ENCODE results near the gene SLC4A7. TPM values are rescaled to one million over a fixed set of nuclear protein-coding genes. Genes with fewer than 3 reads are reported as not detected.
"Not testable (repeated sequence)": the region's sequence is repeated elsewhere in the genome, so short reads cannot be mapped to it uniquely, and the experiment has no call there.

SLC4A7 gene
- total and polyA plus RNA-seq, 2 experiments from 2014 or later, result 8.0 to 54.8 TPM

DNA sequence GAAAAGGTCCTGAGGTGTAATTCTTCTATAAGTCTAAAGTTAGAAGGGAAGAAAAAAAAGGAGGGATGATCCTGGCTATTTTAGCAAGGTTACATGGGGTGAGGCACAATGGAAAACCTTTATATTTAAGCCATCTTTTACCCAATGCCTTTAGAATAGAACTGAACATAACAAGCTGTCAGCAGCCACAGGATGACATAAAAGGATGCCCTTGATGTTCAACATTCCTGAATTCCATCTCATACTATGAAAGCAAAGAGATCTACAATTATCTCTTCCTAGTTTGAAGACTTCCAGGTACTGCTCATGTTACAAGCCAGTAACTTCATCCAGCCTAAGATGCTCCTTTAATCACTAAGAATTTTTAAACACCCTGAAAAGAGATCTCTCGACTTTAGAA lies 141.9 kb downstream of the SLC4A7 start:
- H3K27ac ChIP-seq, result no peak overlapping the region
- H3K4me3 ChIP-seq, result no peak overlapping the region
- TF ChIP-seq, protein P1, sequence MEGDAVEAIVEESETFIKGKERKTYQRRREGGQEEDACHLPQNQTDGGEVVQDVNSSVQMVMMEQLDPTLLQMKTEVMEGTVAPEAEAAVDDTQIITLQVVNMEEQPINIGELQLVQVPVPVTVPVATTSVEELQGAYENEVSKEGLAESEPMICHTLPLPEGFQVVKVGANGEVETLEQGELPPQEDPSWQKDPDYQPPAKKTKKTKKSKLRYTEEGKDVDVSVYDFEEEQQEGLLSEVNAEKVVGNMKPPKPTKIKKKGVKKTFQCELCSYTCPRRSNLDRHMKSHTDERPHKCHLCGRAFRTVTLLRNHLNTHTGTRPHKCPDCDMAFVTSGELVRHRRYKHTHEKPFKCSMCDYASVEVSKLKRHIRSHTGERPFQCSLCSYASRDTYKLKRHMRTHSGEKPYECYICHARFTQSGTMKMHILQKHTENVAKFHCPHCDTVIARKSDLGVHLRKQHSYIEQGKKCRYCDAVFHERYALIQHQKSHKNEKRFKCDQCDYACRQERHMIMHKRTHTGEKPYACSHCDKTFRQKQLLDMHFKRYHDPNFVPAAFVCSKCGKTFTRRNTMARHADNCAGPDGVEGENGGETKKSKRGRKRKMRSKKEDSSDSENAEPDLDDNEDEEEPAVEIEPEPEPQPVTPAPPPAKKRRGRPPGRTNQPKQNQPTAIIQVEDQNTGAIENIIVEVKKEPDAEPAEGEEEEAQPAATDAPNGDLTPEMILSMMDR (IDR thresholded peaks at IDR 0.05; ENCODE audit: low read depth, low read length), result no peak
- H3K27me3 ChIP-seq, result no peaks in the 10 kb centered on the region
- no peaks in the 10 kb centered on the region for H3K36me3 ChIP-seq
- H3K4me1 ChIP-seq (ENCODE audit: low read depth), result peaks cover 10% of the 10 kb centered on the region
- DNase-seq (ENCODE audit: low read depth in 1 of 2, low spot score in 1 of 2), result no peak
- no peaks in the 10 kb centered on the region for H3K9me3 ChIP-seq (ENCODE audit: low read depth)

GRCh38 chr3:27340534-27340933 lies 143.7 kb downstream of the SLC4A7 start:
- H3K9me3 ChIP-seq (ENCODE audit: low read depth), result no peaks in the 10 kb centered on the region
- peaks cover 6% of the 10 kb centered on the region for H3K4me1 ChIP-seq (ENCODE audit: low read depth)
- no peak overlapping the region for H3K4me3 ChIP-seq
- no peak for DNase-seq (ENCODE audit: low read depth in 1 of 2, low spot score in 1 of 2)
- no peak overlapping the region for H3K27ac ChIP-seq
- TF ChIP-seq, protein P1 (IDR thresholded peaks at IDR 0.05; ENCODE audit: low read depth, low read length), result no peak
- no peaks in the 10 kb centered on the region for H3K27me3 ChIP-seq
- no peaks in the 10 kb centered on the region for H3K36me3 ChIP-seq

GRCh38 chr3:27335571-27335970 lies 148.6 kb downstream of the SLC4A7 start:
- Histone ChIP-seq H3K4me1 (ENCODE audit: low read depth) (no peaks in the 10 kb centered on the region), H3K36me3 (no peaks in the 10 kb centered on the region), H3K4me3 (no peak overlapping the region), H3K9me3 (ENCODE audit: low read depth) (no peaks in the 10 kb centered on the region), H3K27me3 (no peaks in the 10 kb centered on the region), H3K27ac (no peak overlapping the region)
- DNase-seq (ENCODE audit: low read depth in 1 of 2, low spot score in 1 of 2), result no peak
- TF ChIP-seq, protein P1 (IDR thresholded peaks at IDR 0.05; ENCODE audit: low read depth, low read length), result no peak

DNA sequence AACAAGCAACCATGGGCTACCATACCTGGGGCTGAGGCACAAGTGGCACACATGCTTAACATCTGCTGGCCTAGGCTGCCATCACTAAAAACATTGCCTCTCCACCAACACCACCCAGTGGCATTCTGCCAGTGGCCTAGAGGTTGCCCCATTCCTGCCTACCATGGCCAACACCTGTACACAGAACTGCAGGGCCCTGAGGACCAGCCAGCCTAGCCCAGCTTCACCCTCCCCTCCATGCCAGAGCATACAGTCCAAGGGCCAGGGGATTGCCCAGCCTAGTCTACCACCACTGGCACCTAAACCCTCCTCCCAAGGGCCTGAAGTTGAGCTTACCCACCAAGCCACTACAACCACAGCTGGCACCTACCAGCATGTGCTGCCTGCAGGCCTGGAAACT lies 150.3 kb downstream of the SLC4A7 start:
- no peak for DNase-seq (ENCODE audit: low read depth in 1 of 2, low spot score in 1 of 2)
- TF ChIP-seq, protein P1 (IDR thresholded peaks at IDR 0.05; ENCODE audit: low read depth, low read length), result no peak
- Histone ChIP-seq H3K9me3 (ENCODE audit: low read depth) (no peaks in the 10 kb centered on the region), H3K36me3 (no peaks in the 10 kb centered on the region), H3K27ac (no peak overlapping the region), H3K4me3 (no peak overlapping the region), H3K27me3 (no peaks in the 10 kb centered on the region), H3K4me1 (ENCODE audit: low read depth) (no peaks in the 10 kb centered on the region)

DNA sequence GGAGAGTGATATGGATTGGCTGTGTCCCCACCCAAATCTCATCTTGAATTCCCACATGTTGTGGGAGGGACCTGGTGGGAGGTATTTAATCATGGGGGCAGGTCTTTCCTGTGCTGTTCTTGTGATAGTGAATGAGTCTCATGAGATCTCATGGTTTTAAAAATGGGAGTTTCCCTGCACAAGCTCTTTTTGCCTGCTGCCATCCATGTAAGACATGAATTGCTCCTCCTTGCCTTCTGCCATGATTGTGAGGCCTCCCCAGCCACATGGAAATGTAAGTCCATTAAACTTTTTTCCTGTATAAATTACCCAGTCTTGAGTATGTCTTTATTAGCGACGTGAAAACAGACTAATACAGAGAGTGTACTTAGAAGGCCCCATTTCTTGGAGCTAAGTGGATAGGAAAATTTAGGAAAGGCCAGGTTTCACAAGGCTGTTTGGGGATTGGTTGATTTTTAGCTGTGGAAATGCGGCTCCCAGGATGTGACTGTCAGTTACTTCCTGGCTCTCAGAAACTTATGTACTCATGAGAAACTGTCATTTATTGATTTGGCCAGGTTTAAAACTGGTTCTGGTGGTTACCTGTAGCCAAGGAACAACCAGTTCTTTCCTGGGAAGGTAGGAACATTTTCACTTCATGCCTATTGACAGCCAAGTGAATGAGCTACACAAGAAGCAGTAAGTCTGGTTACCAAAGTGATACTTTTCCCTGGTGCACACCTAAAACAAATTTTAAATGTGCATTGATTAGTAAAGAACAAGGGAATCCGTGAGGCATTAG lies 155.0 kb downstream of the SLC4A7 start:
- DNase-seq (ENCODE audit: low read depth in 1 of 2, low spot score in 1 of 2); H3K36me3 ChIP-seq: not testable (repeated sequence)

More for the DNA sequence above, 155.0 kb downstream of the SLC4A7 start:
- H3K4me1 ChIP-seq (ENCODE audit: low read depth); H3K27me3 ChIP-seq; H3K27ac ChIP-seq; H3K9me3 ChIP-seq (ENCODE audit: low read depth); H3K4me3 ChIP-seq: not testable (repeated sequence)

Measured in cardiac muscle cell (in vitro differentiated cells and primary cell).